ENCODE results near the gene SOCS7.

GRCh38 chr17:38333635-38334295, 17.9 kb upstream of the SOCS7 start:
- TF ChIP-seq CTCF (IDR thresholded peaks at IDR 0.05): no peak
- TF ChIP-seq EZH2 (IDR thresholded peaks at IDR 0.05): no peak

Data from neural progenitor cell (in vitro differentiated cells).